Kidney (tissue), 14 donors: ENCODE measurements around the gene NIPAL4. TPM values are rescaled to one million over a fixed set of nuclear protein-coding genes. Genes with fewer than 3 reads are reported as not detected.

Source experiments
- DNase-seq, 5 donors: peaks; one replicate each; pipeline ENCODE4 v3.0.0-alpha.2; 2013 to 2020
- FAIRE-seq: peaks from 2 replicates; lab custom pipeline; 2012; peaks lifted over from hg19 to GRCh38; lab: Jason Lieb, UNC
- H3K27ac ChIP-seq, 2 donors: one replicate each; pipeline ENCODE4 v1.7.0; 2013; ENCODE audit warnings: low read depth in 2 of 2, low read length in 2 of 2, inconsistent platforms in 1 of 2
- H3K27me3 ChIP-seq: one replicate; pipeline ENCODE4 v1.7.1; 2013; ENCODE audit warnings: low read length, inconsistent platforms; ENCODE audit not compliant: control insufficient read depth, insufficient read depth
- H3K36me3 ChIP-seq, 3 donors: one replicate each; pipeline versions ENCODE4 v1.7.0 to v1.7.1; 2013; ENCODE audit warnings: low read length in 3 of 3, control low read depth in 1 of 3, inconsistent platforms in 1 of 3; ENCODE audit not compliant: insufficient read depth in 3 of 3, control insufficient read depth in 2 of 3
- H3K4me1 ChIP-seq, 3 donors: one replicate each; pipeline versions ENCODE4 v1.7.0 to v1.7.1; 2013; ENCODE audit warnings: low read length in 3 of 3, inconsistent platforms in 1 of 3, low read depth in 1 of 3; ENCODE audit not compliant: control insufficient read depth in 2 of 3, insufficient read depth in 2 of 3
- H3K4me3 ChIP-seq, 3 donors: one replicate each; pipeline versions ENCODE4 v1.7.0 to v1.8.1; 2013; ENCODE audit warnings: low read length in 3 of 3, control low read depth in 1 of 3, inconsistent platforms in 1 of 3
- H3K9ac ChIP-seq, 3 donors: one replicate each; pipeline versions ENCODE4 v1.7.0 to v1.7.1; 2013; ENCODE audit warnings: low read length in 3 of 3, control low read depth in 1 of 3, inconsistent platforms in 1 of 3
- H3K9me3 ChIP-seq, 3 donors: one replicate each; pipeline versions ENCODE4 v1.7.0 to v1.7.1; 2013; ENCODE audit warnings: low read length in 3 of 3, control low read depth in 1 of 3, inconsistent platforms in 1 of 3; ENCODE audit not compliant: control insufficient read depth in 2 of 3, insufficient read depth in 1 of 3
- CTCF ChIP-seq: IDR thresholded peaks from 3 replicates; pipeline ENCODE4 v1.5.1; 2012; ENCODE audit warnings: mild to moderate bottlenecking, moderate library complexity, borderline replicate concordance; ENCODE audit not compliant: insufficient read depth; ENCODE audit errors: extremely low read depth
- intact Hi-C: fragments of 100-400 bp; cut with DNase I; formaldehyde crosslinking; loops from one replicate; pipeline ENCODE4 v1.11.1; 2022
- polyA plus RNA-seq: library from polyadenylated mRNA; stranded (reverse); fragments of 350-450 nt; fragmentation: Illumina TruSeq; extraction: RNeasy Lipid Tissue Mini Kit (QIAGEN cat#74804); gene quantifications from one replicate; pipeline ENCODE4 v1.2.3, GENCODE V29; 2014; ENCODE audit warnings: low read depth, low replicate concordance; ENCODE audit not compliant: insufficient read depth
- total RNA-seq: library from RNA; stranded (reverse); fragmentation: NEBNext Ultra II Directional; extraction: Animal tissue kit (Norgen Biotek cat#: 25700); gene quantifications from one replicate; pipeline ENCODE4 v1.2.1, GENCODE V29; 2021
- donor health status: control.
- donor health status: control.
- donor health status: control.
- donor health status: control.
- donor health status: control.
- donor health status: DM: yes; HTN: yes; CAD: no.
- donor health status: Normal renal cell carcinoma (clear cell type).

The NIPAL4 gene
- total and polyA plus RNA-seq, 2 donors from 2014 or later: not detected

DNA sequence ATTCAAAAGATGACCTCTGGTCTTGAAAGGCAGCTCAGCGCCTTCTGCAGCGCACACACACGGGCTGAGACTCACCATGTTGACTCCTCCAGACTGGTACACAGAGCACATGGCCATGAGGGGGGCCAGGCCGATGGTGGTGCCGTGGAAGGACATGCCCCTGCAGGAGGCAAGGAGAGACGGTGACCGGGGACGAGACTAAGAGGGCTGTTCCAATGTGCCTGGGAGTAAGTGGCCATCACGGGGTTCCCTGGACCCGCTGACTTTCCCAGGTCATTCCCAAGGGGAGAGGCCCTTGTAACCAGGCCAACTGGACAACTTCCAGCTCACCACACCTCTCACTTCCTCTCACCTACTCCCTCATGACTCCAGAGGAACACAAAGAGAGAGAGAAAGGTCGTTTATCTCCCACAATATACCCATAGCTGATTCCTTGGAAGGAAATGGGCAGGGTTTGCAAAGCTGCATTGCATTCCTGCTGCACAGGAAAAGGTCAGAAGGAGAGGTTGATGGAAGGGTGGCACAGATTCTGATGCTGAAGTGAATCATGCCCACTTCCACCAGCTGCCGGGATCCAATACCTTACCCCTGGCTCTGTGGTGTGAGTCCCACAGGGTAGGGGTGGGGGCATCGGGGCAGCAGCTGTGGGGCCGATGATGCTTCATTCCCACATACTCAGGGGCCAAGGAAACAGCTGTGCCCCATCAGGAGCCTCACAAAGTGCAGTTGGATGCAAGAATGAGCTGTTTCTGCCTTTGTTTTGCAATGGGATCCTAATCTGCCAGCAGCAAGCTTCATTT lies 47.2 kb downstream of the NIPAL4 start:
- Histone ChIP-seq H3K27ac (no peak overlapping the region), H3K4me1 (peaks cover 0 to 8% (median 4%) of the 10 kb centered on the region in 3 donors), H3K9me3 (no peaks in the 10 kb centered on the region), H3K9ac (no peak overlapping the region), H3K36me3 (no peaks in the 10 kb centered on the region), H3K4me3 (no peak overlapping the region), H3K27me3 (no peaks in the 10 kb centered on the region)
- TF ChIP-seq CTCF: no peak
- intact Hi-C loops: no loop called here
- peak in 1 of 5 donors; percentile 74 for DNase-seq
- FAIRE-seq: no peak

DNA sequence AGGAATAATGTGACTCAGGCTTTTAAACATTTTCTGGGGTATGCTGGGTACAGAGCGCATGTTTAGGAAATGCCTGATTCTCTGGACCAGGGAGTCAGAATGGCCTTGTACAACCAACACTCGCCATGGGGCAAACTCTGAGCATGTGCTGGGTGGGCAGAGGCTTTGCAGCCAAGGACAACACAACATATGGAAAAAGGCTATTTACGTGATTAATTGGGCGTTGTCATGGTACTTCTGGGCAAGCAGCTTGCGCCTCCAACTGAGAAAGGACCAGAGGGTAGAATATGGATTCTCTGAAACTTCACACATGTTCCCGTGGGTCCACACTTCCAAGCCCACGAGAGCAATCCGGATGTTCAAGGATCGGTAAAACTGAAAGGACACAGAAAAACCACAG lies 49.1 kb downstream of the NIPAL4 start:
- Histone ChIP-seq H3K9me3 (no peaks in the 10 kb centered on the region), H3K9ac (no peak overlapping the region), H3K4me3 (no peak overlapping the region), H3K27me3 (no peaks in the 10 kb centered on the region), H3K4me1 (peaks cover 0 to 8% (median 4%) of the 10 kb centered on the region in 3 donors), H3K36me3 (no peaks in the 10 kb centered on the region), H3K27ac (no peak overlapping the region)
- intact Hi-C loops: no loop called here
- no peak for TF ChIP-seq CTCF
- FAIRE-seq: no peak
- no peak for DNase-seq

DNA sequence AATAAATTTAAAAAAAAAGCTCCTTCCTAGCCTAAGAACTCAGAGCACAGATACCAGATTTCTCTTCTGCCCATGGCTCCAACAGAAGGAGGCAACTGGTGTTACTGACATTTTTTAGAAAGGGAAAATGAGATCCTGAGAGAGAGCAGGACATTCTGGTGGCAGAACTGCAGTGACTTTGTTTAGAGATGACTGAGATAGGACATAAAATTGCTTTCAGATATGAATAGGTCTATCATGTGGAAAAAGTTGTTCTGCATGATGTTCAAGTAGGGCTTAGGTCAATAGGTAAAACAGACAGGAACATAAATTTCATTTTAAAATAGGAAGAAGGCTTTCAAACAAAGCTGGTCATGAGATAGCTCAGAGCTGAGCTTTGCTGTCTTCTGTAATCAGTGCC lies 49.6 kb downstream of the NIPAL4 start:
- Histone ChIP-seq H3K27ac (no peak overlapping the region), H3K9ac (no peak overlapping the region), H3K4me3 (no peak overlapping the region), H3K9me3 (no peaks in the 10 kb centered on the region), H3K4me1 (peaks cover 0 to 8% (median 4%) of the 10 kb centered on the region in 3 donors), H3K27me3 (no peaks in the 10 kb centered on the region), H3K36me3 (no peaks in the 10 kb centered on the region)
- TF ChIP-seq CTCF: no peak
- intact Hi-C loops: no loop called here
- no peak for FAIRE-seq
- no peak for DNase-seq

DNA sequence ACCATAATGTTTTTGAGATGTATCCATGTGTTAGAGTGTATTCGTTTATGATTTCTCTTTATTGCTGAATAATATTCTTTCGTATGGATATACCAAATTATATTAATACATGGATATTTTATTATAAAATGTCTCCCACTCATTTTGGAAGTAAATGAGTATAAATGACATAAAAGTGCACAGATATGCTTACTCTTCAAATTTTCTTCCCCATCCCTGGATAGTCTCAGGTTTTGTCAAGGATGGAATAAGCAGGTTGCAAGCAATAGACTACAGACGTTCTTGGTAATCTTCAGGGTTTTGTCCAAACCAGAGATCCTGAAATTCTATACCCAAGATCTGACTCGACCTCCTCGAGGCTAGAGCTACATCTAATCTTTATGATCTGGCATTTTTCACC lies 50.7 kb downstream of the NIPAL4 start:
- H3K36me3 ChIP-seq: no peaks in the 10 kb centered on the region
- no peak for TF ChIP-seq CTCF
- no peak overlapping the region for H3K9ac ChIP-seq
- H3K27ac ChIP-seq: peak overlapping the region in 1 of 2 donors; percentile 23
- FAIRE-seq: no peak
- no peak for DNase-seq
- H3K27me3 ChIP-seq: no peaks in the 10 kb centered on the region
- H3K9me3 ChIP-seq: no peaks in the 10 kb centered on the region
- H3K4me1 ChIP-seq: peaks cover 0 to 8% (median 4%) of the 10 kb centered on the region in 3 donors
- intact Hi-C loops: no loop called here
- H3K4me3 ChIP-seq: no peak overlapping the region
